Gastroesophageal sphincter (tissue), 3 donors: ENCODE measurements around the gene ATF2.

Source experiments
- CTCF ChIP-seq, 4 experiments: fragments of 200-600 bp in 2 of 4; fragments of 450-650 bp in 2 of 4; sonication (generic) in 1 of 4; IDR thresholded peaks; one replicate each; pipeline ENCODE4 v1.5.1; 2017 to 2019; ENCODE audit warnings: antibody characterized with exemption in 4 of 4, mild to moderate bottlenecking in 2 of 4, moderate library complexity in 2 of 4
- POLR2A ChIP-seq, 2 donors: fragments of 450-650 bp; IDR thresholded peaks; one replicate each; pipeline ENCODE4 v1.6.1; 2017; ENCODE audit warnings: antibody characterized with exemption in 2 of 2, mild to moderate bottlenecking in 2 of 2, moderate library complexity in 1 of 2
- POLR2AphosphoS5 ChIP-seq: sonication (generic); formaldehyde crosslinking; IDR thresholded peaks from one replicate; pipeline ENCODE4 v1.6.1; 2017; ENCODE audit warnings: antibody characterized with exemption

DNA sequence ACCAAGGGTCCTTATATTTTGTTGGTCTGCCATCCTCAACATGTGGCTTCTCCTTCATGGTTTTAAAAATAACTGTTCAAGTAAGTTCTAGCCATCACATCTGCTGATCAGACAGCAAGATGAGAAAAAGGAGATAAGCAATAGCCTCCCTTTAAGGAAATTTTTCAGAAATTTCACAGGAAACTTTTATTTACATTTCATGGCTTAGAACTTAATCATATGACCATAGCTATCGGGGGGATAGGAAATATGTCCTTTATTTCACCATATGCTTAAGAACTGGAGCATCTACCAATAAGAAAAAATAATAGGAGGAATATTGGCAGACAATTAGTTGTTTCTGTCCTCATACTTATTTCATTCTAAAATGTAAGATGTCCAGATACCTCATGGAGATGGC lies 16.2 kb downstream of the ATF2 start:
- no peak for TF ChIP-seq POLR2A (IDR thresholded peaks at IDR 0.05)
- no peak for TF ChIP-seq CTCF (IDR thresholded peaks at IDR 0.05)
- TF ChIP-seq POLR2AphosphoS5, result no peak
